ENCODE data around the gene PIGA. TPM values are rescaled to one million over a fixed set of nuclear protein-coding genes. Genes with fewer than 3 reads are reported as not detected.
A peak's percentile ranks its signal among the peaks of the same experiment; 100 is the strongest.

PIGA gene, protein sequence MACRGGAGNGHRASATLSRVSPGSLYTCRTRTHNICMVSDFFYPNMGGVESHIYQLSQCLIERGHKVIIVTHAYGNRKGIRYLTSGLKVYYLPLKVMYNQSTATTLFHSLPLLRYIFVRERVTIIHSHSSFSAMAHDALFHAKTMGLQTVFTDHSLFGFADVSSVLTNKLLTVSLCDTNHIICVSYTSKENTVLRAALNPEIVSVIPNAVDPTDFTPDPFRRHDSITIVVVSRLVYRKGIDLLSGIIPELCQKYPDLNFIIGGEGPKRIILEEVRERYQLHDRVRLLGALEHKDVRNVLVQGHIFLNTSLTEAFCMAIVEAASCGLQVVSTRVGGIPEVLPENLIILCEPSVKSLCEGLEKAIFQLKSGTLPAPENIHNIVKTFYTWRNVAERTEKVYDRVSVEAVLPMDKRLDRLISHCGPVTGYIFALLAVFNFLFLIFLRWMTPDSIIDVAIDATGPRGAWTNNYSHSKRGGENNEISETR
- total RNA-seq (2013; cell fraction: nucleolus; rRNA removed) = 57.7 and 59.4 TPM in 2 replicates
- 11.1 and 15.4 TPM in 2 replicates for total RNA-seq (2014; rRNA removed)
- 14.0 and 14.9 TPM in 2 replicates for total RNA-seq (2014; rRNA removed; fragmentation: Illumina TruSeq; extraction: Trizol)
- total RNA-seq (2021) = 12.2 and 15.3 TPM in 2 replicates
- polyA plus RNA-seq (2011; ENCODE audit: low read depth) = 8.5 TPM
- 24.1 and 29.7 TPM in 2 replicates for polyA plus RNA-seq (2011; rRNA removed)
- polyA plus RNA-seq (2011; cell fraction: cytosol; rRNA removed) = 7.3 and 9.6 TPM in 2 replicates
- 21.2 and 27.8 TPM in 2 replicates for polyA plus RNA-seq (2011; cell fraction: nucleus; rRNA removed)
- polyA plus RNA-seq (2012) = 6.9 and 9.2 TPM in 2 replicates
- polyA plus RNA-seq (2014; fragmentation: Illumina TruSeq; extraction: Trizol) = 12.0 and 15.9 TPM in 2 replicates
- 1 to 10 TPM; 4.9 to 6.8 TPM for polyA plus RNA-seq (2014; fragmentation: Nextera tagmentation; extraction: Ambion mirVana)
- polyA plus RNA-seq (2014; rRNA removed) = 5.7 and 7.5 TPM in 2 replicates
- polyA plus RNA-seq (2016; fragmentation: Nextera tagmentation; extraction: Ambion mirVana) = 10 to 100 TPM in 1 of 2 experiments, 1 to 10 TPM in 1; 9.4 to 11.0 TPM
- 28.2 and 33.3 TPM in 2 replicates for polyA minus RNA-seq (2011; rRNA and poly(A)+ RNA removed)
- 6.3 and 7.4 TPM in 2 replicates for polyA minus RNA-seq (2011; cell fraction: cytosol; rRNA and poly(A)+ RNA removed)
- polyA minus RNA-seq (2011; cell fraction: nucleus; rRNA and poly(A)+ RNA removed) = 26.4 and 29.5 TPM in 2 replicates
- percentile 85 among the genes with signal in this experiment for Bru-seq, nascent RNA
- BruChase-seq, experiment 1, labeled RNA remaining after a 6-hour chase = percentile 64 among the genes with signal in this experiment
- BruChase-seq, experiment 2, labeled RNA remaining after a 2-hour chase = percentile 87 among the genes with signal in this experiment
- long read RNA-seq, experiment 1, partial matches to known transcripts = 0 of 4 reads
- long read RNA-seq, experiment 1, other reads (novel, unspliced or antisense) = 0 of 4 reads
- long read RNA-seq, experiment 2, transcript PIGA-209 (5 exons, 965 nt) = major isoform, 5 of 14 reads
- long read RNA-seq, experiment 2, partial matches to known transcripts = 2 of 14 reads
- long read RNA-seq, experiment 2, other reads (novel, unspliced or antisense) = 6 of 14 reads

GRCh38 chrX:15335135-15336022 is at the start of gene PIGA:
Gene PIGA, minus strand, starts transcription at chrX:15335523. Its CDS starts 3,593 bp downstream, at chrX:15331930.
- H3K4me1 ChIP-seq (ENCODE audit: control insufficient read depth, insufficient read depth, low read length) = no peaks in the 10 kb centered on the region
- H3K9me3 ChIP-seq (replicated peaks; ENCODE audit: control insufficient read depth, insufficient read depth, low read length) = no peaks in the 10 kb centered on the region
- RAD21 ChIA-PET (ENCODE audit: unreplicated experiment) = interaction anchor here (0.7 to 1.7 kb wide), 4 partner anchors 35 to 133 kb away, joined by 3 to 4 read pairs (median 3); no protein-coding TSS in a partner anchor
- H2AFZ ChIP-seq (ENCODE audit: control insufficient read depth, low read depth, low read length) = peak within 1 kb of the TSS; percentile 76
- BruUV-seq (replicated peaks) = no TSS peak
- intact Hi-C loops (cut with micrococcal nuclease; ENCODE audit: unreplicated experiment) (no loop called here), in situ Hi-C loops (cut with MboI) (no loop called here)
- no peaks in the 10 kb centered on the region for H3K27me3 ChIP-seq (replicated peaks in 1 of 2; ENCODE audit: control insufficient read depth in 2 of 2, insufficient read depth in 2 of 2, low read length in 1 of 2)
- peaks cover 14% of the 10 kb centered on the region for H3K79me2 ChIP-seq (ENCODE audit: control insufficient read depth, insufficient read depth, low read length)
- ATAC-seq (peak; percentile 98), FAIRE-seq (peak; percentile 97), DNase-seq (ENCODE audit: low read depth, low spot score) (peak; percentile 82)
- POLR2A ChIA-PET = no interaction called here
- SMC1A ChIA-PET (ENCODE audit: uncharacterized antibody, unreplicated experiment) = interaction anchor here (1.0 kb wide), 1 partner anchor 14 kb away, joined by 3 read pairs; no protein-coding TSS in a partner anchor
- H3K4me2 ChIP-seq (ENCODE audit: control insufficient read depth, insufficient read depth) = peak within 1 kb of the TSS; percentile 39
- H4K20me1 ChIP-seq (ENCODE audit: control insufficient read depth, insufficient read depth) = no peaks in the 10 kb centered on the region
- peak within 1 kb of the TSS; percentile 76 for H3K4me3 ChIP-seq
- H3K36me3 ChIP-seq (ENCODE audit: control insufficient read depth in 2 of 2, insufficient read depth in 2 of 2, low read length in 1 of 2) = peaks cover 0 to 3% of the 10 kb centered on the region in 2 experiments; a peak in 1 of 4 replicates
- CTCF ChIA-PET = interaction anchor here (1.0 kb wide), 1 partner anchor 12 kb away, joined by 4 read pairs; no protein-coding TSS in a partner anchor
- H3K9ac ChIP-seq (ENCODE audit: control insufficient read depth, insufficient read depth, low read length) = peak within 1 kb of the TSS; percentile 74
- H3K27ac ChIP-seq (ENCODE audit: control insufficient read depth, insufficient read depth) = peak within 1 kb of the TSS; percentile 60
- WGBS (ENCODE audit: insufficient coverage, insufficient replicate concordance, low lambda C conversion rate, missing lambda C conversion rate) = 49% methylated on average over 47 of the region's 72 CpGs
- TF ChIP-seq ZNF384 (IDR thresholded peaks at IDR 0.05; ENCODE audit: borderline replicate concordance, low read depth, low read length) (no peak), STAT3 (IDR thresholded peaks at IDR 0.05; ENCODE audit: low read depth, low read length) (no peak), PBX3 (IDR thresholded peaks at IDR 0.05; ENCODE audit: insufficient replicate concordance, low read depth, low read length) (no peak), ZNF24 (IDR thresholded peaks at IDR 0.05) (no peak), HDGF (IDR thresholded peaks at IDR 0.05) (0 out of 2 replicates have a peak, but pooled peaks have one; percentile 50), EZH2 (IDR thresholded peaks at IDR 0.05; ENCODE audit: borderline replicate concordance, control insufficient read depth, low read depth, low read length) (no peak), NRF1 (conservative IDR thresholded peaks at IDR 0.05; ENCODE audit: low read depth, low read length) (peak; percentile 72), NR2C1 (IDR thresholded peaks at IDR 0.05) (peak; percentile 44), FOXK2 (IDR thresholded peaks at IDR 0.05) (no peak), SP1 (IDR thresholded peaks at IDR 0.05; ENCODE audit: low read depth, low read length) (peak; percentile 77), MTA2 (IDR thresholded peaks at IDR 0.05; ENCODE audit: low read depth) (no peak), JUNB (IDR thresholded peaks at IDR 0.05) (no peak), NFXL1 (IDR thresholded peaks at IDR 0.05; ENCODE audit: borderline replicate concordance) (no peak)
- TF ChIP-seq, protein P1, sequence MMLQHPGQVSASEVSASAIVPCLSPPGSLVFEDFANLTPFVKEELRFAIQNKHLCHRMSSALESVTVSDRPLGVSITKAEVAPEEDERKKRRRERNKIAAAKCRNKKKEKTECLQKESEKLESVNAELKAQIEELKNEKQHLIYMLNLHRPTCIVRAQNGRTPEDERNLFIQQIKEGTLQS (IDR thresholded peaks at IDR 0.05; ENCODE audit: borderline replicate concordance, extremely low read depth, low read depth, low read length) = no peak
- TF ChIP-seq, protein P2, sequence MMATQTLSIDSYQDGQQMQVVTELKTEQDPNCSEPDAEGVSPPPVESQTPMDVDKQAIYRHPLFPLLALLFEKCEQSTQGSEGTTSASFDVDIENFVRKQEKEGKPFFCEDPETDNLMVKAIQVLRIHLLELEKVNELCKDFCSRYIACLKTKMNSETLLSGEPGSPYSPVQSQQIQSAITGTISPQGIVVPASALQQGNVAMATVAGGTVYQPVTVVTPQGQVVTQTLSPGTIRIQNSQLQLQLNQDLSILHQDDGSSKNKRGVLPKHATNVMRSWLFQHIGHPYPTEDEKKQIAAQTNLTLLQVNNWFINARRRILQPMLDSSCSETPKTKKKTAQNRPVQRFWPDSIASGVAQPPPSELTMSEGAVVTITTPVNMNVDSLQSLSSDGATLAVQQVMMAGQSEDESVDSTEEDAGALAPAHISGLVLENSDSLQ (IDR thresholded peaks at IDR 0.05) = peak; percentile 76; the same call in 1 of the 2 replicates

All from GM12878 (cell line).